GM12801 (cell line): ENCODE results near the gene MTHFD1.

ENCODE experiments used
- TF ChIP-seq, protein P1 (sequence below): IDR thresholded peaks from one replicate; pipeline ENCODE4 v1.5.1; 2011; ENCODE audit warnings: control low read depth; ENCODE audit not compliant: insufficient read length; ENCODE audit errors: extremely low read depth

Gene MTHFD1

DNA sequence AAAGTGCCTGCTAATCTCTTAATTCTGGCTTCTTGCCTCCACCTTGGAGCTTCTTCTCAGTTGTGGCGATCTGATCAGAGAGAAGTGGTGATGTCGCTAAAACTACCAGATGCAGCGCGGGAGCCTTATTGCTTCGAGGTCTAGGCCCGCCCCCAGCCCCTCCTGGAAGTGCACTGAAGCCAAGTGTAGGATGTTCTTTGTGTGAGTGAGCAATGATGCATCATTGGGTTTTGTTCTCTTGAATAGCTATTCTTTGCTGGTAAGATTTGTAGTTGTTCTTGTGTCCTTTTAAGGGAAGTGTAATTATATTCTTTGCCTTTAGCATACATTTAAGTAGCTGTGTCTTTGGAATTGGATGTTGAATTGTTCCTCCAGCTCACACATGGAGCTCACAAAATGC lies 35.8 kb downstream of the MTHFD1 start:
- TF ChIP-seq, protein P1, sequence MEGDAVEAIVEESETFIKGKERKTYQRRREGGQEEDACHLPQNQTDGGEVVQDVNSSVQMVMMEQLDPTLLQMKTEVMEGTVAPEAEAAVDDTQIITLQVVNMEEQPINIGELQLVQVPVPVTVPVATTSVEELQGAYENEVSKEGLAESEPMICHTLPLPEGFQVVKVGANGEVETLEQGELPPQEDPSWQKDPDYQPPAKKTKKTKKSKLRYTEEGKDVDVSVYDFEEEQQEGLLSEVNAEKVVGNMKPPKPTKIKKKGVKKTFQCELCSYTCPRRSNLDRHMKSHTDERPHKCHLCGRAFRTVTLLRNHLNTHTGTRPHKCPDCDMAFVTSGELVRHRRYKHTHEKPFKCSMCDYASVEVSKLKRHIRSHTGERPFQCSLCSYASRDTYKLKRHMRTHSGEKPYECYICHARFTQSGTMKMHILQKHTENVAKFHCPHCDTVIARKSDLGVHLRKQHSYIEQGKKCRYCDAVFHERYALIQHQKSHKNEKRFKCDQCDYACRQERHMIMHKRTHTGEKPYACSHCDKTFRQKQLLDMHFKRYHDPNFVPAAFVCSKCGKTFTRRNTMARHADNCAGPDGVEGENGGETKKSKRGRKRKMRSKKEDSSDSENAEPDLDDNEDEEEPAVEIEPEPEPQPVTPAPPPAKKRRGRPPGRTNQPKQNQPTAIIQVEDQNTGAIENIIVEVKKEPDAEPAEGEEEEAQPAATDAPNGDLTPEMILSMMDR = no peak

- TF ChIP-seq, protein P1 = no peak
Measured at GRCh38 chr14:64434528-64434927, 46.4 kb downstream of the MTHFD1 start.

GRCh38 chr14:64438181-64438841 lies 50.2 kb downstream of the MTHFD1 start:
- TF ChIP-seq, protein P1 = no peak

DNA sequence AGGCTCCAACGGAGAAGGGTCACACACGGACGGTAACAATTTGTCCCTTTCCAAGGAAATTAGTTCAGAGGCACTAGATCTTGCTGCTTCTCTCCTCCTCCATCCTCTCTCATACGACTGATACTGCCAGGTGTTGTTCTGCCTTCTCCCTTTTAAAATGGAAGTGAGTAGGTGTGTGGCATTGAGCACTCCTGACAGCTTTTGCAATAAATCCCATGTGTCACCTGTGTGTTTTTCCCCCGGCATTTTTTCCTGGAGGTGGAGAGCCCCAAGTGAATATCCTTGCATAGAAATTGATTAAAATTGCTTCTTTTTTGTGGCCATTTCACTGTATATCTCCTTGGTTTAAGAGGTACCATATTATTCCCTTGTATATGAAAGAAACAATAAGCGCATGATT lies 51.0 kb downstream of the MTHFD1 start:
- TF ChIP-seq, protein P1 = no peak

DNA sequence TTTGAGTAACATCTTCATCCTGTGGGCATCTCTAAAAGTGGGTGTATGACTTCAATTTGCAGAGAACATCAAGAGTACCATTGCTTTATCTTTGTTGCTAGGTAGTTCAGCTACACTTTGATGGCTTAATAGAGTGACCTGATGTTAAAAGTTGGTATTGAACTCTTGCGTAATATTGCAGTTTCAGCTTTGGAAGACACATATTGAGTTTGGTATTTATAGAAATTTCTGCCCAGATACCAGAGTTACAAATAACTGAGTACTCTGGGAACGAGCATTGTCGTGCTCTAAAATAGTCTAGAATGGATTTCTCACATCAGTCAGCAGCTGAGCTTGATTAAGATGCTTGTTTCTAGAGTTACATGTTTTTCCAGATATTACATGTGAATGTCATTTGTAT lies 52.3 kb downstream of the MTHFD1 start:
- TF ChIP-seq, protein P1 = no peak

- TF ChIP-seq, protein P1 = no peak
Measured at GRCh38 chr14:64442300-64442988, 54.3 kb downstream of the MTHFD1 start.

DNA sequence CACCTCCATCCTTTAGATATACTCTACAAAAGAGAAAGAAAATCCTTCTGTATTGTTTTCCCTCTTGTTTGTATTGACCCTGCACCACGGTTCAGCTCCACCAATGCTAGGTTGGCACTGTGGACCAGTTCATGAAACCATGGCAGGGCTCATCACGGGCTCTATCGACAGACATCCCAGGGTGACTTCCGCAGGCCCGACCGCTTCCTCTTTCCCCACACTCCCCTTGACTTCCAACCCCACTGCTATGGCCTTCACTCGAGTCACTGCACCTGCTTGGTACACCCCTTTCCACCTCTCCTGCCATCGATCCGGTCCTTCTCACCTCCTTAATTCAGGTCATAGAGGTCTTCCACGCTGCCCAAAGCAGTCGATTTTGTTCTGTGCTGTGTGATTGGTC lies 56.0 kb downstream of the MTHFD1 start:
- TF ChIP-seq, protein P1 = no peak
